Endothelial cell of umbilical vein (primary cell): Measurements from ENCODE around the gene ZNF407. TPM values are rescaled to one million over a fixed set of nuclear protein-coding genes. Genes with fewer than 3 reads are reported as not detected.

Source experiments
- BruUV-seq: library from RNA; stranded (reverse); fragments of 400-500 nt; replicated peaks from 2 replicates; lab custom pipeline; 2021; lab: Mats Ljungman, UMichigan
- CTCF ChIA-PET: fragments of 300-600, 350-600 bp; sonication (Branson Sonifier 250); formaldehyde crosslinking; loops from one replicate; lab custom pipeline; 2021; ENCODE audit warnings: antibody characterized with exemption, inconsistent platforms; lab: Charles Lee
- POLR2A ChIA-PET: fragments of 300-600, 350-600 bp; sonication (Branson Sonifier 250); formaldehyde crosslinking; loops from one replicate; lab custom pipeline; 2021; ENCODE audit warnings: antibody characterized with exemption, inconsistent platforms; lab: Charles Lee
- DNase-seq: peaks from one replicate; pipeline ENCODE4 v3.0.0-alpha.2; 2011; ENCODE audit warnings: low read depth, low spot score
- FAIRE-seq: peaks from 2 replicates; lab custom pipeline; 2011; peaks lifted over from hg19 to GRCh38; lab: Jason Lieb, UNC
- H2AFZ ChIP-seq: 2 replicates; pipeline ENCODE4 v1.6.0; 2012; ENCODE audit warnings: low read depth, low read length, control low read depth, inconsistent platforms
- H3K27ac ChIP-seq: 2 replicates; pipeline ENCODE4 v1.5.1; 2011; ENCODE audit warnings: low read depth, mild to moderate bottlenecking, control low read depth, low read length, moderate library complexity; ENCODE audit not compliant: insufficient read depth
- H3K27me3 ChIP-seq, 2 experiments: 2 replicates each; pipeline versions ENCODE4 v1.6.0 to v1.6.1; 2011; ENCODE audit warnings: low read length in 2 of 2, mixed read lengths in 1 of 2; ENCODE audit not compliant: control insufficient read depth in 2 of 2, insufficient read depth in 2 of 2
- H3K36me3 ChIP-seq, 2 experiments: 2 replicates in 1 of 2; 3 replicates in 1 of 2; pipeline ENCODE4 v1.5.1; 2011; ENCODE audit warnings: low read length in 2 of 2, mild to moderate bottlenecking in 1 of 2, moderate library complexity in 1 of 2; ENCODE audit not compliant: control insufficient read depth in 2 of 2, insufficient read depth in 2 of 2; ENCODE audit errors: extremely low read depth in 1 of 2
- H3K4me1 ChIP-seq: 3 replicates; pipeline ENCODE4 v1.5.1; 2011; ENCODE audit warnings: mild to moderate bottlenecking, low read length; ENCODE audit not compliant: control insufficient read depth, insufficient read depth; ENCODE audit errors: extremely low read depth
- H3K4me2 ChIP-seq: 2 replicates; pipeline ENCODE4 v1.6.1; 2011; ENCODE audit warnings: low read length, control low read depth, mixed read lengths; ENCODE audit not compliant: insufficient read depth
- H3K4me3 ChIP-seq, 3 experiments: fragments of 200-600 bp in 1 of 3; sonication (generic), shearing (Covaris generic) in 1 of 3; replicated peaks in 1 of 3; 2 replicates each; pipeline ENCODE4 v1.5.1; 2011 to 2016; ENCODE audit warnings: control low read depth in 3 of 3, low read length in 3 of 3, mild to moderate bottlenecking in 2 of 3, inconsistent platforms in 1 of 3, low read depth in 1 of 3, moderate library complexity in 1 of 3; ENCODE audit not compliant: insufficient read depth in 1 of 3
- H3K79me2 ChIP-seq: 2 replicates; pipeline ENCODE4 v1.6.0; 2012; ENCODE audit warnings: low read length, inconsistent platforms; ENCODE audit not compliant: control insufficient read depth, insufficient read depth
- H3K9ac ChIP-seq: replicated peaks from 2 replicates; pipeline ENCODE3; 2011; ENCODE audit warnings: low read length, control low read depth; ENCODE audit not compliant: insufficient read depth; ENCODE audit errors: extremely low read depth
- H3K9me1 ChIP-seq: replicated peaks from 3 replicates; pipeline ENCODE4 v1.6.0; 2011; ENCODE audit warnings: mild to moderate bottlenecking, low read length; ENCODE audit not compliant: control insufficient read depth, insufficient read depth; ENCODE audit errors: extremely low read depth
- H3K9me3 ChIP-seq: replicated peaks from 2 replicates; pipeline ENCODE4 v1.5.1; 2012; ENCODE audit warnings: low read length, inconsistent platforms; ENCODE audit not compliant: control insufficient read depth, insufficient read depth
- H4K20me1 ChIP-seq: replicated peaks from 2 replicates; pipeline ENCODE3; 2011; ENCODE audit warnings: mild to moderate bottlenecking, low read length; ENCODE audit not compliant: control insufficient read depth, insufficient read depth; ENCODE audit errors: extremely low read depth
- EZH2 ChIP-seq: IDR thresholded peaks from 2 replicates; pipeline ENCODE4 v1.6.1; 2012; ENCODE audit warnings: borderline replicate concordance, low read depth, mild to moderate bottlenecking, moderate library complexity, low read length, inconsistent platforms; ENCODE audit not compliant: severe bottlenecking
- FOS ChIP-seq: IDR thresholded peaks from 2 replicates; pipeline ENCODE4 v1.6.1; 2011; ENCODE audit warnings: mild to moderate bottlenecking, low read length, moderate library complexity, borderline replicate concordance; ENCODE audit not compliant: insufficient read depth
- GATA2 ChIP-seq: IDR thresholded peaks from 2 replicates; pipeline ENCODE4 v1.7.0; 2011; ENCODE audit warnings: low read depth, mild to moderate bottlenecking, moderate library complexity, mixed read lengths, low read length; ENCODE audit not compliant: insufficient read length, insufficient read depth
- JUN ChIP-seq: IDR thresholded peaks from 2 replicates; pipeline ENCODE4 v1.6.1; 2011; ENCODE audit warnings: borderline replicate concordance, low read depth; ENCODE audit not compliant: insufficient read length, insufficient read depth
- MYC ChIP-seq: IDR thresholded peaks from one replicate; pipeline ENCODE4 v1.6.1; 2011; ENCODE audit warnings: mild to moderate bottlenecking, low read depth, low read length
- POLR2A ChIP-seq: IDR thresholded peaks from 2 replicates; pipeline ENCODE4 v1.6.1; 2012; ENCODE audit warnings: low read depth, mild to moderate bottlenecking, control low read depth, low read length
- POLR2AphosphoS5 ChIP-seq: IDR thresholded peaks from 2 replicates; pipeline ENCODE4 v1.6.1; 2012; ENCODE audit warnings: low read depth, mild to moderate bottlenecking, control low read depth, low read length, moderate library complexity; ENCODE audit not compliant: insufficient read depth
- dilution Hi-C: fragments of 300-500 bp; cut with MboI; formaldehyde crosslinking; loops from one replicate; pipeline ENCODE4 v1.15.0; 2019; ENCODE audit warnings: low sequenced_read_pairs; ENCODE audit not compliant: extremely low pct_ligation_motif_present
- intact Hi-C: fragments of 100-400 bp; cut with micrococcal nuclease; formaldehyde crosslinking; loops from one replicate; pipeline ENCODE4 v1.10.0; 2022
- polyA plus RNA-seq, 4 experiments: library from polyadenylated mRNA; depleted of rRNA in 3 of 4; stranded (reverse) in 3 of 4; unstranded in 1 of 4; fragments of >200 nt; gene quantifications; 2 replicates each; pipeline versions ENCODE4 v1.2.1 to v1.2.3, GENCODE V29; 2011 to 2012; ENCODE audit warnings: missing spikeins in 1 of 4
- total RNA-seq: library from RNA; stranded (reverse); gene quantifications from 2 replicates; pipeline ENCODE4 v1.2.3, GENCODE V29; 2021
- TF ChIP-seq, protein P1 (sequence below): IDR thresholded peaks from 2 replicates; pipeline ENCODE4 v1.6.1; 2011; ENCODE audit not compliant: insufficient read depth, insufficient read length
- TF ChIP-seq, protein P2 (sequence below), 2 donors: IDR thresholded peaks; 1 replicate in 1 of 2; 2 replicates in 1 of 2; pipeline ENCODE4 v1.5.1; 2011; ENCODE audit warnings: low read length in 2 of 2, mild to moderate bottlenecking in 2 of 2, moderate library complexity in 2 of 2, control low read depth in 1 of 2, inconsistent platforms in 1 of 2, low read depth in 1 of 2; ENCODE audit not compliant: insufficient read depth in 1 of 2; ENCODE audit errors: extremely low read depth in 1 of 2

Gene ZNF407
- total and polyA plus RNA-seq, 2 donors (not counting 3 experiments of a cell fraction or from before 2014, with no cell fraction given), result 3.8 to 20.1 TPM

DNA sequence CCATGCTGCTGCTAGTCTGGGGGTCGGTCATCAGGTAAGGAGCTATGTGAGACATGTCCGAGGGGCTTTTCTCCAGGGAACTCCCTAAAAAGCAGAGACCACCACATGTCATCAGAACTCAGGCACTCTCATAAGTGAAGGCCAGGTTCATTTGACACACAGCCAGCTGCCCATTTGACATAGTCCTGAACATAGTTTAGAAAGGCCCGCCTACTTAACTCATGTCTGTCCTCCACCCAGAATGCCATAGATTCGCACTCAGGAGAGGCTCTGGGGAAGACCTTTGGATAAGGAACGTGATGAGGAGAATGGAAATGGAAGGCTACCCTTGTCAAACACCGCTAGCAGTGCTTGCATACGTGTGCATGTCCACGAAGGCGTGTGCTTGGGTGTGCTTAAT is 454.1 kb downstream of the ZNF407 start:
- no peaks in the 10 kb centered on the region for H3K36me3 ChIP-seq
- H3K27me3 ChIP-seq, result no peaks in the 10 kb centered on the region
- no peaks in the 10 kb centered on the region for H4K20me1 ChIP-seq
- H3K9me1 ChIP-seq, result no peaks in the 10 kb centered on the region
- no peak overlapping the region for H3K4me2 ChIP-seq
- intact Hi-C loops, result no loop called here
- H3K9me3 ChIP-seq, result no peaks in the 10 kb centered on the region
- ChIA-PET POLR2A (no interaction called here), CTCF (interaction anchor here (0.9 to 4.5 kb wide), 3 partner anchors 11 to 428 kb away, joined by 3 to 26 read pairs (median 3); no protein-coding TSS in a partner anchor)
- H3K9ac ChIP-seq, result no peak overlapping the region
- BruUV-seq, result no TSS peak
- H3K79me2 ChIP-seq, result no peaks in the 10 kb centered on the region
- H3K4me1 ChIP-seq, result peaks cover 6% of the 10 kb centered on the region
- no peak overlapping the region for H3K27ac ChIP-seq
- H3K4me3 ChIP-seq, result no peak overlapping the region
- TF ChIP-seq JUN (no peak), GATA2 (no peak), POLR2AphosphoS5 (no peak), MYC (no peak), EZH2 (no peak), POLR2A (no peak), FOS (no peak)
- TF ChIP-seq, protein P1, sequence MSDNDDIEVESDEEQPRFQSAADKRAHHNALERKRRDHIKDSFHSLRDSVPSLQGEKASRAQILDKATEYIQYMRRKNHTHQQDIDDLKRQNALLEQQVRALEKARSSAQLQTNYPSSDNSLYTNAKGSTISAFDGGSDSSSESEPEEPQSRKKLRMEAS, result no peak
- TF ChIP-seq, protein P2, sequence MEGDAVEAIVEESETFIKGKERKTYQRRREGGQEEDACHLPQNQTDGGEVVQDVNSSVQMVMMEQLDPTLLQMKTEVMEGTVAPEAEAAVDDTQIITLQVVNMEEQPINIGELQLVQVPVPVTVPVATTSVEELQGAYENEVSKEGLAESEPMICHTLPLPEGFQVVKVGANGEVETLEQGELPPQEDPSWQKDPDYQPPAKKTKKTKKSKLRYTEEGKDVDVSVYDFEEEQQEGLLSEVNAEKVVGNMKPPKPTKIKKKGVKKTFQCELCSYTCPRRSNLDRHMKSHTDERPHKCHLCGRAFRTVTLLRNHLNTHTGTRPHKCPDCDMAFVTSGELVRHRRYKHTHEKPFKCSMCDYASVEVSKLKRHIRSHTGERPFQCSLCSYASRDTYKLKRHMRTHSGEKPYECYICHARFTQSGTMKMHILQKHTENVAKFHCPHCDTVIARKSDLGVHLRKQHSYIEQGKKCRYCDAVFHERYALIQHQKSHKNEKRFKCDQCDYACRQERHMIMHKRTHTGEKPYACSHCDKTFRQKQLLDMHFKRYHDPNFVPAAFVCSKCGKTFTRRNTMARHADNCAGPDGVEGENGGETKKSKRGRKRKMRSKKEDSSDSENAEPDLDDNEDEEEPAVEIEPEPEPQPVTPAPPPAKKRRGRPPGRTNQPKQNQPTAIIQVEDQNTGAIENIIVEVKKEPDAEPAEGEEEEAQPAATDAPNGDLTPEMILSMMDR (IDR thresholded peaks at IDR 0.05; ENCODE audit: extremely low read depth in 1 of 2, insufficient read depth in 1 of 2, low read depth in 1 of 2, low read length in 2 of 2), result no peak
- dilution Hi-C loops, result no loop called here
- no peak overlapping the region for H2AFZ ChIP-seq
- FAIRE-seq (no peak), DNase-seq (no peak)
